Measurements from ENCODE around the gene CKM. TPM values are rescaled to one million over a fixed set of nuclear protein-coding genes. Genes with fewer than 3 reads are reported as not detected.
A peak's percentile ranks its signal among the peaks of the same experiment; 100 is the strongest.

Gene CKM
- total RNA-seq, 1 donor from 2014 or later: not detected

DNA sequence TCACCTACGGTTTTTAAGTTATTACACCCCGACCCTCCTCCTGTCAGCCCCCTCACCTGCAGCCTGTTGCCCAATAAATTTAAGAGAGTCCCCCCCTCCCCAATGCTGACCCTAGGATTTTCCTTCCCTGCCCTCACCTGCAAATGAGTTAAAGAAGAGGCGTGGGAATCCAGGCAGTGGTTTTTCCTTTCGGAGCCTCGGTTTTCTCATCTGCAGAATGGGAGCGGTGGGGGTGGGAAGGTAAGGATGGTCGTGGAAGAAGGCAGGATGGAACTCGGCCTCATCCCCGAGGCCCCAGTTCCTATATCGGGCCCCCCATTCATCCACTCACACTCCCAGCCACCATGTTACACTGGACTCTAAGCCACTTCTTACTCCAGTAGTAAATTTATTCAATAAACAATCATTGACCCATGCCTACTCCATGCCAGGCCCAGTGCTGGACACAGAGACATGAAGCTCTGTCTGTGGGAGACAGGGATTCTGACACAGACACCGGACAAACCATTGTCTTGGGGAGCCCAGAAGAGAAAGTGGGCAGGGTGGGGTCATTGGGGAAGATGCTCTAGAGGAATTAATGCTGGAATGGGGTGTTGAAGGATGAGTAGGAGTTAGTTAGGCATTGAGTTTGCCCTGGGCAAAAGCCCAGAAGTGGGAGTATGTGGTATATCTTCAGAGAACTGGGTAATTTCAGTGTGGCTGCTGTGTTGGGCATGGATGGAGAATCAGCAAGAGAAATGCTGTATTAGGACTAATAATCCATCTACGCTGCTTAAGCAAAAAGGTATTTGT is 19.2 kb downstream of the CKM start:
- TF ChIP-seq, protein P1, sequence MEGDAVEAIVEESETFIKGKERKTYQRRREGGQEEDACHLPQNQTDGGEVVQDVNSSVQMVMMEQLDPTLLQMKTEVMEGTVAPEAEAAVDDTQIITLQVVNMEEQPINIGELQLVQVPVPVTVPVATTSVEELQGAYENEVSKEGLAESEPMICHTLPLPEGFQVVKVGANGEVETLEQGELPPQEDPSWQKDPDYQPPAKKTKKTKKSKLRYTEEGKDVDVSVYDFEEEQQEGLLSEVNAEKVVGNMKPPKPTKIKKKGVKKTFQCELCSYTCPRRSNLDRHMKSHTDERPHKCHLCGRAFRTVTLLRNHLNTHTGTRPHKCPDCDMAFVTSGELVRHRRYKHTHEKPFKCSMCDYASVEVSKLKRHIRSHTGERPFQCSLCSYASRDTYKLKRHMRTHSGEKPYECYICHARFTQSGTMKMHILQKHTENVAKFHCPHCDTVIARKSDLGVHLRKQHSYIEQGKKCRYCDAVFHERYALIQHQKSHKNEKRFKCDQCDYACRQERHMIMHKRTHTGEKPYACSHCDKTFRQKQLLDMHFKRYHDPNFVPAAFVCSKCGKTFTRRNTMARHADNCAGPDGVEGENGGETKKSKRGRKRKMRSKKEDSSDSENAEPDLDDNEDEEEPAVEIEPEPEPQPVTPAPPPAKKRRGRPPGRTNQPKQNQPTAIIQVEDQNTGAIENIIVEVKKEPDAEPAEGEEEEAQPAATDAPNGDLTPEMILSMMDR (conservative IDR thresholded peaks at IDR 0.05): no peak
- Mint-ChIP-seq H3K4me3 (no peak overlapping the region), H3K27me3 (ENCODE audit: low read depth) (peaks cover 13% of the 10 kb centered on the region), H3K27ac (ENCODE audit: unreplicated experiment) (peak overlapping the region; percentile 67), H3K9me3 (no peaks in the 10 kb centered on the region), H3K36me3 (ENCODE audit: low read depth) (peaks cover 13% of the 10 kb centered on the region), H3K4me1 (no peaks in the 10 kb centered on the region)
- no peak for DNase-seq (ENCODE audit: low read depth, low spot score)

- TF ChIP-seq, protein P1 (conservative IDR thresholded peaks at IDR 0.05): no peak
- Mint-ChIP-seq H3K36me3 (ENCODE audit: low read depth) (peaks cover 16% of the 10 kb centered on the region), H3K4me3 (no peak overlapping the region), H3K4me1 (no peaks in the 10 kb centered on the region), H3K27ac (ENCODE audit: unreplicated experiment) (no peak overlapping the region), H3K27me3 (ENCODE audit: low read depth) (peaks cover 13% of the 10 kb centered on the region), H3K9me3 (no peaks in the 10 kb centered on the region)
- DNase-seq (ENCODE audit: low read depth, low spot score): no peak
Observed at GRCh38 chr19:45302416-45302815, 20.3 kb downstream of the CKM start.

GRCh38 chr19:45299719-45300118 is 23.0 kb downstream of the CKM start:
- H3K36me3 Mint-ChIP-seq (ENCODE audit: low read depth): peaks cover 28% of the 10 kb centered on the region
- H3K4me3 Mint-ChIP-seq: no peak overlapping the region
- no peak overlapping the region for H3K27ac Mint-ChIP-seq (ENCODE audit: unreplicated experiment)
- TF ChIP-seq, protein P1 (conservative IDR thresholded peaks at IDR 0.05): no peak
- H3K27me3 Mint-ChIP-seq (ENCODE audit: low read depth): peaks cover under 1% of the 10 kb centered on the region
- DNase-seq (ENCODE audit: low read depth, low spot score): no peak
- no peaks in the 10 kb centered on the region for H3K9me3 Mint-ChIP-seq
- H3K4me1 Mint-ChIP-seq: no peaks in the 10 kb centered on the region

GRCh38 chr19:45298264-45298663 is 24.4 kb downstream of the CKM start:
- H3K4me1 Mint-ChIP-seq: no peaks in the 10 kb centered on the region
- no peak overlapping the region for H3K27ac Mint-ChIP-seq (ENCODE audit: unreplicated experiment)
- H3K4me3 Mint-ChIP-seq: no peak overlapping the region
- peaks cover 36% of the 10 kb centered on the region for H3K36me3 Mint-ChIP-seq (ENCODE audit: low read depth)
- TF ChIP-seq, protein P1 (conservative IDR thresholded peaks at IDR 0.05): no peak
- DNase-seq (ENCODE audit: low read depth, low spot score): no peak
- no peaks in the 10 kb centered on the region for H3K27me3 Mint-ChIP-seq (ENCODE audit: low read depth)
- no peaks in the 10 kb centered on the region for H3K9me3 Mint-ChIP-seq

- no peak for DNase-seq (ENCODE audit: low read depth, low spot score)
- TF ChIP-seq, protein P1 (conservative IDR thresholded peaks at IDR 0.05): no peak
- Mint-ChIP-seq H3K9me3 (no peaks in the 10 kb centered on the region), H3K27me3 (ENCODE audit: low read depth) (no peaks in the 10 kb centered on the region), H3K4me1 (no peaks in the 10 kb centered on the region), H3K36me3 (ENCODE audit: low read depth) (peaks cover 37% of the 10 kb centered on the region), H3K27ac (ENCODE audit: unreplicated experiment) (no peak overlapping the region), H3K4me3 (no peak overlapping the region)
Observed at GRCh38 chr19:45297674-45298073, 25.0 kb downstream of the CKM start.
